HG03066 (cell line): ENCODE results near the gene FAM170B.

ENCODE experiments used
- ATAC-seq: cut with Tn5 transposase; IDR thresholded peaks from one replicate; pipeline ENCODE4 v1.9.1; 2021; ENCODE audit warnings: low read depth; ENCODE audit not compliant: unreplicated experiment

The FAM170B gene

DNA sequence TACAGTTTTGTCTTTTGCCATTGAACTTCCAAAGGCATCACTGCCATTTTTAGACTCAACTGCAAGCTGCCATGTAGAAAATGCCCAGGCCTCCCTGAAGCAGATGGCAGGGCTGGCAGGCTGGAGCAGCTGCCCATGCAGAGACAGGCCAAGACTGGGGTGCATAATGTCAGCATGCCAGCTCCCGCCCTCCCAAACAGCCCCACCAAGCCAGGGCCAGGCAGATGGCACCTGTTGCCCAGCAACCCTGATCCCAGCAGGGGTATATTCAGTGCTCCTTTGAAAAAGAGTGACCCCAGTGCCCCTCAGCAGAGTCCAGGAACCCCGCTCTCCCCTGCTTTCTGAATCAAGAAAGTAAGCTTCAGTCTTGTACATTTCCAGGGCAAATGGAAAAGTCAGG is 51.1 kb downstream of the FAM170B start:
- ATAC-seq: no peak

DNA sequence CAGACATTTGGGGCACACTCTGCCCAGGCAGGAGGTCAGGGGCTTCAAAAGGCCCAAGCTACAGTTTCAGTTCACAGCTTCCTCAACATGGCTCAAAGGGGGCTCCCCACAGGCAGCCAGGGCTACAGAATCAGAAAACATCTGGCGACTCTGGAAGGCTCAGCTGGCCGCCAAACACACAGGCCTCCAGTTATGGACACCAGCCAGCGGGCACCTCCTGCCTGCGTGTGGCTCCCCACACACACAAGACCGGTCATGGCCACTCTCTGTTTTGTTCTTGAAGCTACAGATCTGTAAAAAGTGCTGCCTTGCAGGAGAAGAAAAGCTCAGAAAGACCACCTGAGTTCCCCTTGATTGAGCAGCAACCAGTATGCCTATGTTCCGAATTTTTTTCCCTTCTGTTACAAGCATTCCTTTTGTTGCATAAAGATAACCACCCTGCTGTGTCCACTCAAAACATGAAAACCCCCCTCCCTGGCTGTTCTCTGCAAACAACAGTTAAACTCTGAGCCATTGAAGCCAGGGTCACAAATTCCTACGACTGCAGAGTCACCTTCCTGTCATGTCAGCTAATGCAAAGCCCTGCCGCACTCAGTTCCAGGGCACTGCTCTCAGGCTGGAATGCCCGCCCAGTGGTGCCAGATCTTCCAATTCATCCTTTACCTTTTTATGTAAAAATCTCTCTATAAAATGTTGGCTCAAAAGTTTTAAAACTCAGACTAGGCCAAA is 52.1 kb downstream of the FAM170B start:
- ATAC-seq: no peak
